ENCODE data around the gene SHBG.
A peak's percentile ranks its signal among the peaks of the same experiment; 100 is the strongest.

DNA sequence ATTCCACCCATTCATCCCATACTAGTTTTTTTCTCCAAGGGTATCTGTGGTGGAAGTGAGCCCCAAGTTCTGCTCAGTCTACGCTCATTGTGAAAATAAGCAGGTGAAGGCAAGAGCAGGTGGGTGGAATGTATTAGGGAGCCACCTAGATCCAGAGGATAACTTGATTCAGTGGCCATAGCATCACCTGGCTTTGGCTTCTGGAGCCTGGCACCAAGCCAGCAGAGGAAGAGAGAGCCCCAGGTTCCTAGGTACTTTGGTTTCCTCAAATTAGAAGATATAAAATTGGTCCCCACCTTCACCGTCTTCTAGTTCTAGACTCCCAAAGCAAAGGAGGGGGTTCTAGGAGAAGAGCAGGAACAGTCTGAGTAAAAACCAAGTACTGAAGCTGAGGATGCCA is 19.3 kb upstream of the SHBG start:
- no peak for TF ChIP-seq YY1 (IDR thresholded peaks at IDR 0.05; ENCODE audit: low read depth)
- no peak for TF ChIP-seq EGR1 (IDR thresholded peaks at IDR 0.05)
- TF ChIP-seq EP300 (IDR thresholded peaks at IDR 0.05; ENCODE audit: borderline replicate concordance), result no peak
- TF ChIP-seq, protein P1, sequence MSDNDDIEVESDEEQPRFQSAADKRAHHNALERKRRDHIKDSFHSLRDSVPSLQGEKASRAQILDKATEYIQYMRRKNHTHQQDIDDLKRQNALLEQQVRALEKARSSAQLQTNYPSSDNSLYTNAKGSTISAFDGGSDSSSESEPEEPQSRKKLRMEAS (IDR thresholded peaks at IDR 0.05), result no peak
- TF ChIP-seq, protein P2, sequence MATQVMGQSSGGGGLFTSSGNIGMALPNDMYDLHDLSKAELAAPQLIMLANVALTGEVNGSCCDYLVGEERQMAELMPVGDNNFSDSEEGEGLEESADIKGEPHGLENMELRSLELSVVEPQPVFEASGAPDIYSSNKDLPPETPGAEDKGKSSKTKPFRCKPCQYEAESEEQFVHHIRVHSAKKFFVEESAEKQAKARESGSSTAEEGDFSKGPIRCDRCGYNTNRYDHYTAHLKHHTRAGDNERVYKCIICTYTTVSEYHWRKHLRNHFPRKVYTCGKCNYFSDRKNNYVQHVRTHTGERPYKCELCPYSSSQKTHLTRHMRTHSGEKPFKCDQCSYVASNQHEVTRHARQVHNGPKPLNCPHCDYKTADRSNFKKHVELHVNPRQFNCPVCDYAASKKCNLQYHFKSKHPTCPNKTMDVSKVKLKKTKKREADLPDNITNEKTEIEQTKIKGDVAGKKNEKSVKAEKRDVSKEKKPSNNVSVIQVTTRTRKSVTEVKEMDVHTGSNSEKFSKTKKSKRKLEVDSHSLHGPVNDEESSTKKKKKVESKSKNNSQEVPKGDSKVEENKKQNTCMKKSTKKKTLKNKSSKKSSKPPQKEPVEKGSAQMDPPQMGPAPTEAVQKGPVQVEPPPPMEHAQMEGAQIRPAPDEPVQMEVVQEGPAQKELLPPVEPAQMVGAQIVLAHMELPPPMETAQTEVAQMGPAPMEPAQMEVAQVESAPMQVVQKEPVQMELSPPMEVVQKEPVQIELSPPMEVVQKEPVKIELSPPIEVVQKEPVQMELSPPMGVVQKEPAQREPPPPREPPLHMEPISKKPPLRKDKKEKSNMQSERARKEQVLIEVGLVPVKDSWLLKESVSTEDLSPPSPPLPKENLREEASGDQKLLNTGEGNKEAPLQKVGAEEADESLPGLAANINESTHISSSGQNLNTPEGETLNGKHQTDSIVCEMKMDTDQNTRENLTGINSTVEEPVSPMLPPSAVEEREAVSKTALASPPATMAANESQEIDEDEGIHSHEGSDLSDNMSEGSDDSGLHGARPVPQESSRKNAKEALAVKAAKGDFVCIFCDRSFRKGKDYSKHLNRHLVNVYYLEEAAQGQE (IDR thresholded peaks at IDR 0.05; ENCODE audit: low read depth), result no peak
- no peak for TF ChIP-seq CREB1 (IDR thresholded peaks at IDR 0.05; ENCODE audit: low read depth)
- TF ChIP-seq NFIC (IDR thresholded peaks at IDR 0.05), result 0 out of 2 replicates have a peak, but pooled peaks have one; percentile 26
- TF ChIP-seq, protein P3, sequence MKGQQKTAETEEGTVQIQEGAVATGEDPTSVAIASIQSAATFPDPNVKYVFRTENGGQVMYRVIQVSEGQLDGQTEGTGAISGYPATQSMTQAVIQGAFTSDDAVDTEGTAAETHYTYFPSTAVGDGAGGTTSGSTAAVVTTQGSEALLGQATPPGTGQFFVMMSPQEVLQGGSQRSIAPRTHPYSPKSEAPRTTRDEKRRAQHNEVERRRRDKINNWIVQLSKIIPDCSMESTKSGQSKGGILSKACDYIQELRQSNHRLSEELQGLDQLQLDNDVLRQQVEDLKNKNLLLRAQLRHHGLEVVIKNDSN (IDR thresholded peaks at IDR 0.05), result no peak
- TF ChIP-seq RAD21 (IDR thresholded peaks at IDR 0.05; ENCODE audit: low read depth), result no peak

Measured in Ishikawa (cell line).